Measurements from ENCODE around the gene NLGN4Y. TPM values are rescaled to one million over a fixed set of nuclear protein-coding genes. Genes with fewer than 3 reads are reported as not detected.

Gene NLGN4Y
- total RNA-seq, 1 experiment from 2014 or later: 48.4 TPM

GRCh38 chrY:14741596-14741995, 217.3 kb downstream of the NLGN4Y start (continued):
- TF ChIP-seq CTCF (IDR thresholded peaks at IDR 0.05): no peak
- TF ChIP-seq, protein P1, sequence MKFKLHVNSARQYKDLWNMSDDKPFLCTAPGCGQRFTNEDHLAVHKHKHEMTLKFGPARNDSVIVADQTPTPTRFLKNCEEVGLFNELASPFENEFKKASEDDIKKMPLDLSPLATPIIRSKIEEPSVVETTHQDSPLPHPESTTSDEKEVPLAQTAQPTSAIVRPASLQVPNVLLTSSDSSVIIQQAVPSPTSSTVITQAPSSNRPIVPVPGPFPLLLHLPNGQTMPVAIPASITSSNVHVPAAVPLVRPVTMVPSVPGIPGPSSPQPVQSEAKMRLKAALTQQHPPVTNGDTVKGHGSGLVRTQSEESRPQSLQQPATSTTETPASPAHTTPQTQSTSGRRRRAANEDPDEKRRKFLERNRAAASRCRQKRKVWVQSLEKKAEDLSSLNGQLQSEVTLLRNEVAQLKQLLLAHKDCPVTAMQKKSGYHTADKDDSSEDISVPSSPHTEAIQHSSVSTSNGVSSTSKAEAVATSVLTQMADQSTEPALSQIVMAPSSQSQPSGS (CRISPR knock-in tag; IDR thresholded peaks at IDR 0.05; ENCODE audit: borderline replicate concordance, low read depth): no peak
- TF ChIP-seq STAT6 (CRISPR knock-in tag; conservative IDR thresholded peaks at IDR 0.05; ENCODE audit: low read depth): no peak
- TF ChIP-seq TP53 (CRISPR knock-in tag; IDR thresholded peaks at IDR 0.05): no peak
- TF ChIP-seq TEAD4 (CRISPR knock-in tag; IDR thresholded peaks at IDR 0.05): no peak

GRCh38 chrY:14748329-14748728, 224.0 kb downstream of the NLGN4Y start:
- H3K36me3 Mint-ChIP-seq: no peaks in the 10 kb centered on the region

More at GRCh38 chrY:14748329-14748728, 224.0 kb downstream of the NLGN4Y start:
- TF ChIP-seq CTCF (IDR thresholded peaks at IDR 0.05) (no peak), TCF7 (CRISPR knock-in tag; IDR thresholded peaks at IDR 0.05; ENCODE audit: low read depth) (no peak), ATF1 (CRISPR knock-in tag; IDR thresholded peaks at IDR 0.05) (no peak), IRF1 (CRISPR knock-in tag; IDR thresholded peaks at IDR 0.05) (no peak)
- TF ChIP-seq, protein P2, sequence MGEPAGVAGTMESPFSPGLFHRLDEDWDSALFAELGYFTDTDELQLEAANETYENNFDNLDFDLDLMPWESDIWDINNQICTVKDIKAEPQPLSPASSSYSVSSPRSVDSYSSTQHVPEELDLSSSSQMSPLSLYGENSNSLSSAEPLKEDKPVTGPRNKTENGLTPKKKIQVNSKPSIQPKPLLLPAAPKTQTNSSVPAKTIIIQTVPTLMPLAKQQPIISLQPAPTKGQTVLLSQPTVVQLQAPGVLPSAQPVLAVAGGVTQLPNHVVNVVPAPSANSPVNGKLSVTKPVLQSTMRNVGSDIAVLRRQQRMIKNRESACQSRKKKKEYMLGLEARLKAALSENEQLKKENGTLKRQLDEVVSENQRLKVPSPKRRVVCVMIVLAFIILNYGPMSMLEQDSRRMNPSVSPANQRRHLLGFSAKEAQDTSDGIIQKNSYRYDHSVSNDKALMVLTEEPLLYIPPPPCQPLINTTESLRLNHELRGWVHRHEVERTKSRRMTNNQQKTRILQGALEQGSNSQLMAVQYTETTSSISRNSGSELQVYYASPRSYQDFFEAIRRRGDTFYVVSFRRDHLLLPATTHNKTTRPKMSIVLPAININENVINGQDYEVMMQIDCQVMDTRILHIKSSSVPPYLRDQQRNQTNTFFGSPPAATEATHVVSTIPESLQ (CRISPR knock-in tag; IDR thresholded peaks at IDR 0.05): no peak
- Mint-ChIP-seq H3K4me1 (peaks cover 23% of the 10 kb centered on the region), H3K27ac (no peak overlapping the region), H3K9me3 (no peaks in the 10 kb centered on the region), H3K4me3 (no peak overlapping the region), H3K27me3 (ENCODE audit: low read depth) (no peaks in the 10 kb centered on the region)
- POLR2A ChIA-PET: no interaction called here
- CTCF ChIA-PET: no interaction called here
- no peak for ATAC-seq
- DNase-seq (ENCODE audit: low spot score): no peak
